ENCODE measurements around the gene KRT80.
A peak's percentile ranks its signal among the peaks of the same experiment; 100 is the strongest.

The KRT80 gene

DNA sequence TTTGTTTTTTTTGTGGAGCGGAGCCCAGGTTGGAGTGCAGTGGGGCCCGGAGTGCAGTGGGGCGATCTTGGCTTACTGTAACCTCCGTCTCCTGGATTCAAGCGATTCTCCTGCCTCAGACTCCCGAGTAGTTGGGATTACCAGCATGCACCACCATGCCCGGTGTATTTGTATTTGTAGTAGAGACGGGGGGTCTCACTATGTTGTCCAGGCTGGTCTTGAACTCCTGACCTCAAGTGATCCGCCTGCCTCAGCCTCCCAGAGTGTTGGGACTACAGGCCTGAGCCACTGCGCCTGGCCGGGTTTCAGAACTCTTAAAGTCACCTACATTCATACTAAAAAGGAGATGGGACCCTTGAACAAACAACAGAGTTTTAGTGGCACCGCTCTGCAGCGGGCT is 52.7 kb downstream of the KRT80 start:
- DNase-seq (ENCODE audit: low spot score) = no peak

DNA sequence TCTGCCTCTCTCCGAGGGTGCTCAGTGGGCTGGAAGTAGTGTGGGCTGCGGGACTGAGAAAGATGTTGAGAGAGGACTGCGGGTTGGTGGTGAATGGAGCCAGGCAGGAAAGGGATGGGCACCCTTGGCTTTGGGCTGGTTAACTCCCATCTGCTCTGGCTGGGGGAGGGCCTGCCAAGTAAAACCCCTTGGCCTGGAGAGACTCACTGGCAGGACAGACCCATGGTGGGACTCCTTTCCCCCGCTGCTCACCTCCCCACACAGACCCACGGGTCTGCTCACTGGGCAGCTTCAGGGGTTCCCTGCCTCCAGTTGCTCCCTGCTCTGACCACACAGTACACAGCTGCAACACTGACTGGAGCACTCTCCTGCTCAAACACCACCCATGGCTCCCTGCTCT is 54.1 kb downstream of the KRT80 start:
- no peak for DNase-seq (ENCODE audit: low spot score)

DNA sequence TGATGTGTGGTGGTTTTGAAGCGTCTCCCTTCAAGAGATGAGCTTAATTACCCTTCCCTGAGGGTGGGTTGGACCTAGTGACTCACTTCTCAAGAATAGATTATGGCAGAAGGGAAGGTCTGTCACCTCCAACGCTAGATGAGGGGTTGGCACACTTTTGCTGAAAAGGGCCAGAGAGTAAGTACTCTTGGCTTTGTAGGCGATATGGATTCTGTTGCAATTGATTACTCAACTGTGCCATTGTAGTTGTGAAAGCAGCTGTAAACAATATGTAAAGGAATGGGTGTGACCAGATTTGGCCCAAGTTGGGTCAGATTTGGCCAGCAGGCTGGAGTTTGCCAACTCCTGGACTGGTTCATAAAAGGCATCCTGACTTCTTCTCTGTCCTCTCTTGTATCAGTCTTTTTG is 59.1 kb downstream of the KRT80 start:
- DNase-seq (ENCODE audit: low spot score) = no peak

GRCh38 chr12:52130711-52131110 is 61.1 kb downstream of the KRT80 start:
- DNase-seq (ENCODE audit: low spot score) = no peak

GRCh38 chr12:52127683-52128450 is 63.9 kb downstream of the KRT80 start:
- peak; percentile 2 for DNase-seq (ENCODE audit: low spot score)

GRCh38 chr12:52126605-52127578 is 64.9 kb downstream of the KRT80 start:
- peak; percentile 6 for DNase-seq (ENCODE audit: low spot score)

DNA sequence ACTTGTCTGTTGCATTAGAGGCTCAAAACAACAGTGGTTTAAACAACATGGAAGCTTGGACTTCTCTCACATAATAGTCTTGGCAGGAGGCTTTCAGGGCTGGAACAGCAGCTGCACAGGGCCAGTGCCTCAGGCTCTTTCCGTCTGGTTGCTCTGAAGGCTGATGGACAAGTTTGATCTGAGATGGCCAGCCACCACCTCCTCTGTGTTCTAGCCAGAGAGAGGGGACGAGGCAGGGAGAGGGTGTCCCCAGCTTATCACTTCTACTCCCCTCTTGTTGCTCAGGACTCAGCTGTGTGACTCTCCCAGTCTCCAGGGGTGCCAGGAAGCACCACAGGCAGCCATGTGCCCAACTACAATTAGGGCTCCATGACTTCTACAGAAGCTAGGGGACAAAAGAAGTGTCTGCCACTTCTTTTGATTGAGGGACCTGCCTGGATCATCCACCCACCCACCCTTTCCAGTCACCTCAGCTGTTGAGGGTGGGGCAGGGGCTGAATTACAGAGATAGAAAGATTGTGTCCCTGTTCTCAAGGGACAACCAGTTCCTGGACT is 65.7 kb downstream of the KRT80 start:
- no peak for DNase-seq (ENCODE audit: low spot score)

DNA sequence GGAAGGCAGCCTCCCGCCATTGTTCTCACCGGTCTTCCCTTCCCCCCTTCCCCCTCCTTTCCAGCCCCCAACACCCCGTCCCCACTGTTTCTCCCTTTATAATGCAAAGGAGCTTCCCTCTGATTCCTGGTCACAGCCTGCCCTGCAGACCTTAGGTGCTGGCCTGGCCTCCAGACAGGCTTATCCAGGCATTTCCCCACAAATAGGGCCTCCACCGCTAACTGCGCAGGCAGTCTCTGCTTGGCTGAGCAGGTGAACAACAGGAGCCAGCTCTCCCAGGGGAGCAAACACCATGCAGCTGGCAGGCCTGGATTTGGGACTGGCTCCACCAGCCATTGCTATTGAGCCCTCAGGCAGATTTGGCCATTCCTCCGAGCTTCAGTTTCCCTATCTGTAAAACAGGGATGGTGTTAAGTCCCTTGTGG is 66.3 kb downstream of the KRT80 start:
- DNase-seq (ENCODE audit: low spot score) = peak; percentile 36

- no peak for DNase-seq (ENCODE audit: low spot score)
Observed at GRCh38 chr12:52123487-52124186, 68.2 kb downstream of the KRT80 start.

- DNase-seq (ENCODE audit: low spot score) = no peak
Observed at GRCh38 chr12:52122904-52123303, 68.9 kb downstream of the KRT80 start.

- DNase-seq (ENCODE audit: low spot score) = no peak
Observed at GRCh38 chr12:52122540-52122871, 69.3 kb downstream of the KRT80 start.

DNA sequence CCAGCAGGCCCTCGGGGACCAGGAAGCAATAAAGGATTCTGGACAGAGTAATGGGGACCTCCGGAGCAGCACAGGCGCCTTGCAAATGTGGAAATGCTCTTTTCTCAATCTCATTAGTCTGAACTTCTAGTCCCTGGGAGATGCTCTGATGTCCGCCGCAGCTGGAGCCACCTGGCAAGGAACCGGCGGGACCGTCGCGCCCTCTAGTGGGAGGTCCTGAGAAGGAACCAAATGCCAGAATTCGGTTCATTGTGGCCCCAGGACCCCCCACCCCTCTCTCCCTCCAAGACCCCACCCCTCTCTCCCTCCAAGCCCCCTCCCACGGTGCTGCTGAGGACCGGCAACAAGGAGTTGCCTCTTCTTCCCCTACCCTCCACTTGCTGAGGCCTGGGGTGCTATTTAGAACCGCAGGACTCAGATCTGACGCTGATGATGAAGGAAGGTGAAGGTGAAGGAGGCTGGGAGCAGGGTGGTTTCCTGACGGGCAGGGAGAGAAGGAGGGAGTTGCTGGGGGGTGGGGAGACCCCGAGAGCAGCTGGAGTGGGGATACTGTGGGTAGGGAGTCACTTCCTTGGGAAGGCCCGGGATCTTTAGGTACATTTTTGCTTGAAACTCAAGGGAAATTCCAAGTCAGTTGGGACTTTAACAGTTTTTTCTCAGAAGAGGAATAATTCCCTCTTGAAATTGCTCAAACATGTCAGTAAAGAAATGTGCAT is 69.8 kb downstream of the KRT80 start:
- DNase-seq (ENCODE audit: low spot score) = peak; percentile 67

GRCh38 chr12:52120951-52121823 is 70.6 kb downstream of the KRT80 start:
- DNase-seq (ENCODE audit: low spot score) = no peak

DNA sequence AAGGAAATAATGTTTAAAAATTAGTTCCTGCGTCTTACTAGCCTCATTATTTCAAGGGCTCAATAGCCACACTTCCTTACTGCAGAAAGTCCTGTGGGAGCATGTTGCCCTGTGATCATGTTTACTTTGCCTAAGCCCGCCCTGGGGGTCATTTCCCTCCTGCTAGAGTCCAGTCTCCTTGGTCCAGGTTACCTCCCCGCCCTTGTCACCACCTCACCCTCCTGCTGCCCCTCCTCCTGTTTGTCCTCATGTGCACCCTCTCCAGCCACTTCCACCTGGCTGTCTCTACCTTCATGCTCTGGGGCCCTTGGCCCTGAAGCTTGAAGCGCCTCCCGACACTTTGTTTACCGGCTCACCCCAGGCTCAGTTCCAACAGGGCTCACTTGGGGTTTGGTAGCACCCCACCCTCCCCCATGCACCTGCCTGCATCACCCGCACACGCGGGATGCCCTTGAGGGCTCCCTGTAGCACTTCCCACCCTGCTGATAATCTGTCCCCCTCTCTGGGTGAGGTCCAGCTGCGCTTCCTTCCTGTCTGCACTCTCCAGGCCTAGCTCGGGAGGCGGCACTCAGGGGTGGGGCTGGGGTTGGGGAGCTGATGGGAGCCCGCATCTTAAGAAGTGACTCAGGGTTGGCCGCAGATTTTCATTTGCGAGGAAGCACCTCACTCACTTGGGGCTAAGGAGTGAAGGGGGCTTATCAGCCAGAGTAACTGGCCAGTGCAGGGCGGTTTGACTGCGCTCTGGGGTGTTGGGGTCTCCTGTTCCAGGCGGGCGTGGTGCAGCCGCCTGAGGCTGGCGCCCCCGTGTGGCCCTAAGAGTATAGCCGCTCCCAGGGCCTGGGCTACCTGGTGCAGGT is 72.2 kb downstream of the KRT80 start:
- DNase-seq (ENCODE audit: low spot score) = peak; percentile 43
